GM23248 (cell line): ENCODE data around the gene NOS1AP.

Source experiments
- EZH2 ChIP-seq: fragments of 200-600 bp; sonication (generic); IDR thresholded peaks from 2 replicates; pipeline ENCODE4 v1.6.1; 2018; ENCODE audit warnings: antibody characterized with exemption, mild to moderate bottlenecking; ENCODE audit not compliant: insufficient read depth, poor library complexity, severe bottlenecking
- EZH2phosphoT487 ChIP-seq: fragments of 200-600 bp; sonication (generic); IDR thresholded peaks from 2 replicates; pipeline ENCODE4 v1.6.1; 2018; ENCODE audit warnings: antibody characterized with exemption, moderate library complexity, mild to moderate bottlenecking, low read depth; ENCODE audit not compliant: insufficient read depth

- TF ChIP-seq EZH2 = no peak
- TF ChIP-seq EZH2phosphoT487 = no peak
Measured at GRCh38 chr1:162172311-162173102, 103.0 kb downstream of the NOS1AP start.
